HK-2 (cell line): Measurements from ENCODE around the gene TMEM143.
"Not testable (repeated sequence)": the region's sequence is repeated elsewhere in the genome, so short reads cannot be mapped to it uniquely, and the experiment has no call there.

Source experiments
- DNase-seq: peaks from one replicate; pipeline ENCODE4 v3.0.0-alpha.2; 2018; ENCODE audit not compliant: unreplicated experiment

The TMEM143 gene

DNA sequence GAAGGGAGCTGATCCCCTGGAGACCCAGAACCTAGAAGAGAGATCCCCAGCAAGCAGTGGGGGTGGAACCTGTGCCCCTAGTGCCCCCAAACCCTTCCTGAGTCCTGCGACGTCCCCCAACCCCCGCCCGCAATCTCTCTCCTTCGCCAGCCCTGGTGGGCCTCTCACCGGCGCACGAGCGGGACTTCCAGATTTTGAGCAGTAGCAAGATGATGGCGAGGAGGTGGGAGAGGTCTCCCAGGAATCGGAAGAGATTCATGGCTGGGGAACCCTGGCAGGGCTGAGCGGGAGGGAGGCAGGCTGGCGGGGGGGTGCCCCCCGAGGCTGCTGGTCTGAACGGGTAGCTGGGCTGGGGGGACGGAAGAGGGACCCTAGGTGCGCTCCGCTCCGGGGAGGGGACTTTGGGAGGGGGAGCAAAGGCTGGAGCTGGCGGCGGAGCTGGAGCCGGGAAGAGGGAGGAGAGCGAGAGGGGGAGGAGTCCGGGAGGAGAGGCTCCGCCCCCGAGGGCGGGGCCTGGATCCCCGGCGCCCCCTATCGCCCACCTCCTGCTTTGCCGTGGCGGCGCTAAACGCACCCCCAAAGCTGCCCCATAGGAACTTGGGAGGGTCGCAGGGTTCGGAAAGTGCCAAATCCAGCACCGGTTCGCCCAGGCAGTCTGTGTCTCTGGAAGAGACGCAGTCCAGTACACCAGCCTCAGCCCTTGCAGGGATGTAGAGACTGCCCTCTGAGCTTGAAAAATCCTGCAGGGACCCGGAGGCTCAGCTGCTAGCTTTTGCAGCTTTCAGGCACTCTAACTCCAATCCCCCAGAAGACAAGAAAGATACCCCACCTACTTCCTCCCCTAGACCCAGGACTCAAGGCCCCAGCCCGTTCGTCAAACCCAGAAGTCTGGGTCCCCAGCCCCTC is 27.6 kb upstream of the TMEM143 start, which contains the start of gene KDELR1:
Gene KDELR1, minus strand, starts transcription at position 452 of the 906 bp plus-strand sequence. Its CDS starts 193 bp downstream, at position 259.
- DNase-seq: peak; percentile 79

GRCh38 chr19:48390188-48391099 is 26.7 kb upstream of the TMEM143 start:
- peak; percentile 67 for DNase-seq

- DNase-seq: no peak
Measured at GRCh38 chr19:48386981-48387380, 23.2 kb upstream of the TMEM143 start.

DNA sequence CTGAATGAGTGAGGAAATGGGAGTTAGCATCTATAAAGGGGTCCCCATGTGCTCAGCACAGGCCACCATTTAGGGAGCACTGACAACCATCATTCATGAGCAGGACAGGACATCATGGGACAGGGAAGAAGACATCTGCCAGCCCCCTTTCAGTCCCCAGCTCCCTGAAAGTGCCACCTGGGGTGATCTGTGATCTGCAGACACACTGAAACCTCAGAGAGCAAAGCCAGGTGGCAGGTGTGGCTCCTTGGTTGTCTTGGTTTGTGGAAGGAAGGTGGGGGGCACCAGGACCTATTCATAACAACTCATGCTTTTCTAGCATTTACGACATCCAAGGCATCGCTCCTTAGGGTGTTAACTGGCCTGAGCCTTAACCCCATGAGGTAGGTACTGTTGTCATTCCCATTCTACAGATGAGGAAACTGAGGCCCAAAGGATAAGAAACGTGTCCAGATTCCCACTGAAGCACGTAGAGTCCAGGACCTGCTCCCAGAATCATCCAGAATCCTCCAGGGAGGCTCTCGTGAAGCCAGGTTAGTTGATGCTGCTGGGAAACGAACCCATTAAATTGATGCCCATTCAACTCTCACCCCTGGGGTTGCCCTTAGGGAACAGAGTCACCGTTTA is 21.8 kb upstream of the TMEM143 start:
- no peak for DNase-seq

GRCh38 chr19:48382286-48382685 is 18.5 kb upstream of the TMEM143 start:
- DNase-seq: no peak

DNA sequence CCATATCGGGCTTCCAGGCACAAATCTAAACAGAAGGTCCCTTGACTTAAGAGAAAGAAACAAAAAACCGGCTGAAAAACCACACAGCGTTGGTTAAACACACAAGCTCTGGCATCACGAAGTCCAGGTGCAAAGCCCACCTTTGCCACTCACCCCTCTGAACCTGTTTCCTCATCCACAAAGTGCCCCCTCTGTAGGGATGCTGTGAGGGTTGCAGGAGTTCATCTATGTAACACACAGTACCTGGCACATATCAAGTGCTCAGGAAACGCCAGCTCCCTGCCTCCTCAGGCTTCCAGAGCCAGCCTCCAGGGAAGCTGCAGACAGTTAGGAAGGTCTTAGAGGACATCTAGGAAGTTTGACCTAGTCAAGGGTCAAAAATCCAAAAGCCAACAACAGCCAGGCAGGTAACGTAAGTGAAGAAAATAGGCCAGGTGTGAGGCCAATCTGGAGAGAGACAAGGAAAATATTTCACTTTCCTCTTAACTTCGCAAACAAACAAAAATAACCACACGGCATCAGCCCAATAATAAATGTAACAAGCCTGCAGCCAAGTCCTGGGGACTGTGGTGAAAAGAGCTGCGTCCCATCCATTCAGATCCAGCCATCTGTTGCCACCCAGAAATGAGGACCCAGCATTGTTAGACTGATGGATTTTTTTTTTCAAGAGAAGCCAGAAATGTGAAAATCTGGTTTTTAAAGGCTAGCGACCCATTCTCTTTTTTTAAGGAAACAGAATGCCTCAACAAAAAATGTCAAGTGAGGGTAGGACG is 17.6 kb upstream of the TMEM143 start:
- DNase-seq: no peak

- no peak for DNase-seq
Measured at GRCh38 chr19:48379058-48379457, 15.3 kb upstream of the TMEM143 start.

- no peak for DNase-seq
Measured at GRCh38 chr19:48378194-48378570, 14.4 kb upstream of the TMEM143 start.

DNA sequence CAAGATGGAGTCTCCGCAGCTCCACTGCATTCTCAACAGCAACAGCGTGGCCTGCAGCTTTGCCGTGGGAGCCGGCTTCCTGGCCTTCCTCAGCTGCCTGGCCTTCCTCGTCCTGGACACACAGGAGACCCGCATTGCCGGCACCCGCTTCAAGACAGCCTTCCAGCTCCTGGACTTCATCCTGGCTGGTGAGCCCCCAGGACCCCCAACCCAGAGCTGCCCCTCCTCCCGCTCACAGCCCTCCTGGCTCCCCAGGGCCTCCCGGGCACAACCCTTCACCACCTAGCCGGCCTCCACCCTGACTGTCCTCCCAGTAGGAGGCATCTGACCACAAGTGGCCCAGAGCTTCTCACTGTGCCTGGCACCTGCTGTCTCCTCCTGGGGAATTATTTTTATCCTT is 9.8 kb upstream of the TMEM143 start:
- no peak for DNase-seq

DNA sequence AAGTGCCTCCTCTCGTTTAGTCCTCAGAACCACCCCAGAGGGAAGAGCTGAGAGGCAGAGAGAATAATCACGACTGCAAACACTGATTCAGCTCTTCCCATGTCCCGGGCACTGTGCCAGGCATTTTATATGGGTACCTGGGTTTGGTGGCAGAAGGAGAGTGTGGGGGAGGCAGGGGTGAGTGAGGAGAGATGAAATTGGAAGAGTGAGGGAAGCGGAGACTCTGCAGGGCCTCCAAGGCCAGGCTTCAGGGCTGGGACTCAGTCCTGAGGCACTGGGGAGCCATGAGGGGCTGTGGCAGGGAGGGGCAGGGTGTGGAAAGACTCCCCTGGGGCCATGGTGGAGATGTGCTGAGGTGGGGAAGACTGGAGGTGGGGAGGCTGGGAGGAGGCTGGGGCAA is 9.2 kb upstream of the TMEM143 start:
- peak; percentile 57 for DNase-seq

GRCh38 chr19:48371771-48372170 is 8.0 kb upstream of the TMEM143 start:
- DNase-seq: not testable (repeated sequence)

DNA sequence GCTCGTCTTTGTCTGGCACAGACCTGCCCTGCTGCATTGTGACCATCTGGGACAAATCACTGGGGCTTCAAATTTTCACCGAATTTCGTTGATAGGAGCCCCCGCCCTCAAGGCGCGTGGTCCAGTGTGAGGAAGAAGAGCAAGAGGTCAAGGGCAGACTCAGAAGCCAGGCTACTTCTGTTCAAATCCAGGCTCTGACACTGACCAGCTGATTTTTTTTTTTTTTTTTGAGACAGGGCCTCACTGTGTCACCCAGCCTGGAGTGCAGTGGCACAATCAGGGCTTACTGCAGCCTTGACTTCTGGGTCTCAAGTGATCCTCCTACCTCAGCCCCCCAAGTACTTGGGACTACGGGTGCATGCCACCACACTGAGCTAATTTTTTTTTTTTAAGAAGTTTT is 7.6 kb upstream of the TMEM143 start:
- no peak for DNase-seq

GRCh38 chr19:48370955-48371354 is 7.2 kb upstream of the TMEM143 start:
- no peak for DNase-seq

DNA sequence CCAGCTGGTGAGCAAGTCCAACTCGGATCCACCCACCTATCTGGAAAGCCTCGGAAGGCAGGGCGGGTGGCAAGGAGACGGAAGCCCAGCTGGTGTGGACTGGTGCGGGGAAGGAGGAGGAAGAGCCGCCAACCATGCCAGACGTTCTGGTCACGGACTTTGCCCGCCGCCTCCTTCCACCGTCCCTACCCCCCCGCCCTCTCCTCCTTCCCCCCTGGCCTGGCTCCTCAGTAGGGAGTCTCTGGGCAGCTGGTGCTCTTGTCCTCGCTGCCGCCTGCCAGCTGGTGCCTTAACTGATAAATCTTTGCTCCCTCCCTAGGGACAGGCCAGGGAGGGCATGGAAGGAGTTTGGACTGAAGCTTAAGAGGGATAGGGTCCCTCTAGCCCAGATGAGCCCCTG is 5.2 kb upstream of the TMEM143 start:
- DNase-seq: no peak

GRCh38 chr19:48367855-48368254 is 4.1 kb upstream of the TMEM143 start:
- DNase-seq: no peak

DNA sequence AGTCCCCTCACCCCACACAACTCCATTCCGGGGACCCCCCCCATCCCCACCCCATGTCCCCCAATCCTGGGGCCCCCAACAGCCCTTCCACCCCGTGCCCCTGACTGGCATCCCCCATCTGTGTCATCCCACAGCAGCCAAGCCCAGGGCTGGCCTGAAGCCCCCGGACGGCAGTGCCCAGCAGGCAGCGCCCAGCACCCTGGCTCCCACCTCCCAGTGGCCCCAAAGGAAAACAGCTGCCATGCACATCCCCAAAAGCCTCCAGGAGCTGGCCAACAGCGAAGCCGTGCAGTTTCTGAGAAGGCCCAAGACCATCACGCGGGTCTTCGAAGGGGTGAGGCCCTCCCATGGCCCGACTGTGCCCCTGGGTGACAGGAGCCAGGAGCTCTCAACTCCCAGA is 1.9 kb upstream of the TMEM143 start:
- no peak for DNase-seq

- no peak for DNase-seq
Measured at GRCh38 chr19:48364598-48365348, 1.0 kb upstream of the TMEM143 start.

GRCh38 chr19:48363500-48363809 is 285 bp downstream of the TMEM143 start:
- no peak for DNase-seq

DNA sequence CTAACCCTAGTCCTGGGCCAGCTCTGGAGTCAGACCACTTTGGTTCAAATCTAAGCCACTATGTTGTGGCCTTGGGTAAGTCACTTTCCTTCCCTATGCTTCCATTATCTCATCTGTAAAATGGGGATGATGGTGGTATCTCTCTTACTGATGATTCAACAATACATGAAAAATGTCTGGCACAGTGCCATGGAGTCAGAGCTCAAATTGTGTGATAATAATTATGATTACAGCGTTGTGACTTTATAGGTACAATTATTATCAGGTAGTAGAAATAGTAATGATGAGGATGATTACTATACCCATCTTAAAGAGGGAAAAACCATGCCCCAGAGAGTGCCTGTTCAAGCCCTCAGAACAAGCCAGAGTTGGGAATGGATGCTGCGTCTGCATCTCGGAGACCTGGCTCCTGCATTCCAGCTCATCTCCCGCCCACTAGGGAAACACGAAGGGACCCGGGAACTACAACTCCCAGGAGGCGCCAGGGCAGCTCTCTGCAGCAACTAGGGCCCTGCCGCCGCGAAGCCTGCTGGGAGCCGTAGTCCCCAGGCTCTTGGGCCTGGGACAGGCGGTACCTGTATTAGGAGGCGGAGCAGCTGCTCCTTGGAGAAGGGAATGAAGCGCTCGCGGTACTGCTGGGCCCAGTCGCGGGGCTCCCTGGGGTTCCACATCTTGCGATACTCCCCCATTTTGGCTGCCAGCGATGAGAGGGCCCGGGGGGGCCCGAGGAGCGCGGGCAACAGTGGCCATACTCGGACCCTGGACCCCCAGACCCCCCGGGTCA is 832 bp downstream of the TMEM143 start:
- DNase-seq: peak; percentile 98

DNA sequence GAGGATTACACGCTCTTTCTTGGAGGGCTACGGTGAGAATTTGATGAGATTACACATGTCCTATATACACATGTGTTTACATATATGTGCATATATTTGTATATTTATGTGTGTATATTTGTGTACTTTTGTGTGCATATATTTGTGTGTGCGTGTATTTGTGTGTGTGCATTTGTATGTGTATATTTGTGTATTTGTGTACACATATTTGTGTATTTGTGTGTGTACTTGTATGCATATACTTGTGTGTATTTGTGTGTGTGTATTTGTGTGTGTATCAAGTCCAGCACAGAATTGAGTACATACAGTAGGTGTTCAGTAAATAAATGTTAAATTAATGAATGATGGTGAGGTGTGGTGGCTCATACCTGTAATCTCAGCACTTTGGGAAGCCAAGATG is 1.8 kb downstream of the TMEM143 start:
- no peak for DNase-seq
